ENCODE measurements around the gene S100A4.
"Not testable (repeated sequence)": the region's sequence is repeated elsewhere in the genome, so short reads cannot be mapped to it uniquely, and the experiment has no call there.

The S100A4 gene

GRCh38 chr1:153585006-153585405 lies 39.4 kb upstream of the S100A4 start:
- intact Hi-C loops (cut with DNase I; ENCODE audit: low total_unique reads): no loop called here
- no peaks in the 10 kb centered on the region for H3K27me3 ChIP-seq
- no peak overlapping the region for H3K27ac ChIP-seq
- no peak overlapping the region for H3K4me3 ChIP-seq
- no peak for TF ChIP-seq CTCF (IDR thresholded peaks at IDR 0.05)
- DNase-seq: no peak
- H3K36me3 ChIP-seq: no peaks in the 10 kb centered on the region
- H3K9me3 ChIP-seq: no peaks in the 10 kb centered on the region
- no peaks in the 10 kb centered on the region for H3K4me1 ChIP-seq

GRCh38 chr1:153583976-153584375 lies 38.4 kb upstream of the S100A4 start:
- Histone ChIP-seq H3K36me3 (no peaks in the 10 kb centered on the region), H3K4me1 (no peaks in the 10 kb centered on the region), H3K4me3 (no peak overlapping the region), H3K27me3 (no peaks in the 10 kb centered on the region), H3K27ac (no peak overlapping the region), H3K9me3 (no peaks in the 10 kb centered on the region)
- peak in 1 of 2 donors; percentile 2 for DNase-seq
- intact Hi-C loops (cut with DNase I; ENCODE audit: low total_unique reads): no loop called here
- TF ChIP-seq CTCF (IDR thresholded peaks at IDR 0.05): no peak

GRCh38 chr1:153583514-153583913 lies 37.9 kb upstream of the S100A4 start:
- peak in 1 of 2 donors; percentile 4 for DNase-seq
- H3K4me1 ChIP-seq; H3K36me3 ChIP-seq; intact Hi-C loops (cut with DNase I; ENCODE audit: low total_unique reads); H3K4me3 ChIP-seq; H3K9me3 ChIP-seq; H3K27me3 ChIP-seq; H3K27ac ChIP-seq: not testable (repeated sequence)

GRCh38 chr1:153582836-153583235 lies 37.2 kb upstream of the S100A4 start:
- H3K27me3 ChIP-seq; intact Hi-C loops (cut with DNase I; ENCODE audit: low total_unique reads); H3K36me3 ChIP-seq; H3K4me3 ChIP-seq; H3K4me1 ChIP-seq; H3K9me3 ChIP-seq; H3K27ac ChIP-seq: not testable (repeated sequence)
- peak in 1 of 2 donors; percentile 51 for DNase-seq

GRCh38 chr1:153578936-153579335 lies 33.3 kb upstream of the S100A4 start:
- Histone ChIP-seq H3K27me3 (no peaks in the 10 kb centered on the region), H3K27ac (no peak overlapping the region), H3K9me3 (no peaks in the 10 kb centered on the region), H3K36me3 (no peaks in the 10 kb centered on the region), H3K4me3 (no peak overlapping the region), H3K4me1 (peaks cover 0 to 16% (median 8%) of the 10 kb centered on the region in 4 donors)
- no peak for TF ChIP-seq CTCF (IDR thresholded peaks at IDR 0.05)
- intact Hi-C loops (cut with DNase I; ENCODE audit: low total_unique reads): no loop called here
- DNase-seq: peak in 1 of 2 donors; percentile 28

GRCh38 chr1:153578490-153578889 lies 32.9 kb upstream of the S100A4 start:
- Histone ChIP-seq H3K27me3 (no peaks in the 10 kb centered on the region), H3K27ac (no peak overlapping the region), H3K4me1 (peaks cover 0 to 17% (median 10%) of the 10 kb centered on the region in 4 donors), H3K9me3 (no peaks in the 10 kb centered on the region), H3K4me3 (no peak overlapping the region), H3K36me3 (no peaks in the 10 kb centered on the region)
- intact Hi-C loops (cut with DNase I; ENCODE audit: low total_unique reads): no loop called here
- TF ChIP-seq CTCF (IDR thresholded peaks at IDR 0.05): no peak
- DNase-seq: no peak

GRCh38 chr1:153577624-153578051 lies 32.0 kb upstream of the S100A4 start:
- DNase-seq: peak; percentile 39 to 85
- no peak for TF ChIP-seq CTCF (IDR thresholded peaks at IDR 0.05)
- peak overlapping the region in 1 of 2 donors; percentile 28 for H3K27ac ChIP-seq
- H3K9me3 ChIP-seq: no peaks in the 10 kb centered on the region
- no peak overlapping the region for H3K4me3 ChIP-seq
- H3K36me3 ChIP-seq: no peaks in the 10 kb centered on the region
- peaks cover 0 to 24% (median 16%) of the 10 kb centered on the region in 4 donors for H3K4me1 ChIP-seq
- H3K27me3 ChIP-seq: no peaks in the 10 kb centered on the region
- intact Hi-C loops (cut with DNase I; ENCODE audit: low total_unique reads): no loop called here

Measured in tibial artery (tissue), 4 donors.